HG03135 (cell line): Measurements from ENCODE around the gene NMNAT1.
A peak's percentile ranks its signal among the peaks of the same experiment; 100 is the strongest.
"Not testable (repeated sequence)": the region's sequence is repeated elsewhere in the genome, so short reads cannot be mapped to it uniquely, and the experiment has no call there.

Experiments
- ATAC-seq: cut with Tn5 transposase; IDR thresholded peaks from one replicate; pipeline ENCODE4 v1.9.1; 2021; ENCODE audit warnings: mild to moderate bottlenecking, moderate library complexity; ENCODE audit not compliant: unreplicated experiment

The NMNAT1 gene

GRCh38 chr1:10014016-10014415 is 70.7 kb downstream of the NMNAT1 start:
- no peak for ATAC-seq

- no peak for ATAC-seq
Measured at GRCh38 chr1:10019561-10019960, 76.3 kb downstream of the NMNAT1 start.

DNA sequence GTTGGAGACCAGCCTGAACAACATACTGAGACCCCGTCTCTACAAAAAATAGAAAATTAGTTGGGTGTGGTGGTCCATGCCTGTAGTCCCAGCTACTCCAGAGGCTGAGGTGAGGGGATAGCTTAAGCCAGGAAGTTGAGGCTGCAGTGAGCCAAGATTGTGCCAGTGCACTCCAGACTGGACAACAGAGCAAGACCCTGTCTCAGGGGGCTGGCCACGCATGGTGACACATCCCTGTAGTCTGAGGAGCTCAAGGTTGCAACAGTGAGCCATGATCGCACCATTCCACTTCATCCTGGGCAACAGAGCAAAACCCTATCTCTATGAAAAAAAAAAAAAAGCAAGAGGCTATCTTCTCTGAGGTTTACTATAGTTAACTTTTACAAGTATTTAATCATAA is 76.8 kb downstream of the NMNAT1 start:
- no peak for ATAC-seq

GRCh38 chr1:10020678-10021077 is 77.4 kb downstream of the NMNAT1 start:
- not testable (repeated sequence) for ATAC-seq

GRCh38 chr1:10021992-10022391 is 78.7 kb downstream of the NMNAT1 start:
- ATAC-seq: not testable (repeated sequence)

DNA sequence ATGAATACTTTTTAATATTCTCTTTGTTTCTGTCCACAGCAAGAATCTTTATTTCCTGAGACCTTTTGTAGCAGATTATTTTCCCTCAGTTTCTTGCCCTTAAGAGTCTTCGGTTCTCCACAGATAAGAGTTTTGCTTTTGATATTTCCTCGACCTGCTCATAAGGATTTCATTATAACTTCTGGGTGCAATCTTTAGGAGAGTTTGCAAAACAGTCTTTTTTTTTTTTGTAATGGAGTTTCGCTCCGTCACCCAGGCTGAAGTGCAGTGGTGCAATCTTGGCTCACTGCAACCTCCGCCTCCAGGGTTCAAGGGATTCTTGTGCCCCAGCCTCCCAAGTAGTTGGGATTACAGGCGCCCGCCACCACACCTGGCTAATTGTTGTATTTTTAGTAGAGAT is 79.4 kb downstream of the NMNAT1 start:
- no peak for ATAC-seq

DNA sequence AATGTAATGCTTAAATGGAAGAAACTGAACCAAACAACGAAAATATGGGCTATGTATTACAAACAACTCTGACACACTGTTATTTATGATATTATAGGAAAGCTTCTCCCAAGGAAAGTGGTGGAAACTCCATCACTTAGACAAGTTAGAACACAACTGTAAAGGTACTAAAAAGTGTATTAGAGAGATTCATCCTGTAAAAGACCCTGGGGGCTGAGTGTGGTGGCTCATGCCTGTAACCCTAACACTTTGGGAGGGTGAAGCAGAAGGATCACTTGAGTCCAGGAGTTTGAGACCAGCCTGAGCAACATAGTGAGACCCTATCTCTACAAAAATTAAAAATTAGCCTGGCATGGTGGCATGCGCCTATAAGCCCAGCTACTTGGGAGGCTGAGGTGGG is 82.1 kb downstream of the NMNAT1 start:
- ATAC-seq: no peak

GRCh38 chr1:10027027-10027426 is 83.8 kb downstream of the NMNAT1 start:
- no peak for ATAC-seq

DNA sequence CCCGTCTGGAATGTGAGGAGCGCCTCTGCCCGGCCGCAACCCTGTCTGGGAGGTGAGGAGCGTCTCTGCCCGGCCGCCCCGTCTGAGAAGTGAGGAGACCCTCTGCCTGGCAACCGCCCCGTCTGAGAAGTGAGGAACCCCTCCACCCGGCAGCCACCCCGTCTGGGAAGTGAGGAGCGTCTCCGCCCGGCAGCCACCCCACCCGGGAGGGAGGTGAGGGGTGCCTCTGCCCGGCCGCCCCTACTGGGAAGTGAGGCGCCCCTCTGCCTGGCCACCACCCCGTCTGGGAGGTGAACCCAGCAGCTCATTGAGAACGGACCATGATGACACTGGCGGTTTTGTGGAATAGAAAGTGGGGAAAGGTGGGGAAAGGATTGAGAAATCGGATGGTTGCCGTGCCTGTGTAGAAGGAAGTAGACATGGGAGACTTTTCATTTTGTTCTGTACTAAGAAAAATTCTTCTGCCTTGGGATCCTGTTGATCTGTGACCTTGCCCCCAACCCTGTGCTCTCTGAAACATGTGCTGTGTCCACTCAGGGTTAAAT is 85.8 kb downstream of the NMNAT1 start:
- ATAC-seq: not testable (repeated sequence)

GRCh38 chr1:10031461-10031860 is 88.2 kb downstream of the NMNAT1 start:
- no peak for ATAC-seq

GRCh38 chr1:10032590-10033358 is 89.5 kb downstream of the NMNAT1 start, which contains the start of gene UBE4B:
Gene UBE4B, plus strand, starts transcription at chr1:10032958. Its CDS starts 713 bp downstream, at chr1:10033671.
- ATAC-seq: peak; percentile 97

- peak; percentile 29 for ATAC-seq
Measured at GRCh38 chr1:10033359-10033845, 90.1 kb downstream of the NMNAT1 start.
